Measurements from ENCODE around the gene RAB32.
"Not testable (repeated sequence)": the region's sequence is repeated elsewhere in the genome, so short reads cannot be mapped to it uniquely, and the experiment has no call there.

The RAB32 gene

GRCh38 chr6:146543211-146543939 lies at the start of gene RAB32:
Gene RAB32 (plus strand): TSS chr6:146543833. CDS start chr6:146543872, 39 bp downstream.
- peak; percentile 96 for DNase-seq (ENCODE audit: low read depth)

DNA sequence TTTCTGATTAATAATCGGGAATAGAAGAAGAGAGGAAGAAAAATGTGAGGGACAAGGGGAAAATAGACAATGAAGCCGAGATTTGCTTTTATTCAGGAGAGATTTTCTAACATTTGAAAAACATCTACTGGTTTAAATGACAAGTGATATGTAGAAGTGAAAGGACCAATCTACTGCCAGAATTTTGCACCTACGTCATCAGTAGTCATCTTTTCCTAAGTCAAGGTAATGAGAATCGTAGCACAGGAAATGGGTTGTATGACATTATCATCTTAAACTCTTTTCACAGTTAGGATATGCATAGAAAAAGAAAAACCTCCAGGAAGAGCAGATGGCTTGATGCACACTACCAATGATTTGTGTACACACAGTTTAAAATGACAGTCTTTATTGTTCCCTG lies 45.3 kb upstream of the RAB32 start:
- DNase-seq (ENCODE audit: low read depth), result no peak

GRCh38 chr6:146503096-146503495 lies 40.5 kb upstream of the RAB32 start:
- no peak for DNase-seq (ENCODE audit: low read depth)

DNA sequence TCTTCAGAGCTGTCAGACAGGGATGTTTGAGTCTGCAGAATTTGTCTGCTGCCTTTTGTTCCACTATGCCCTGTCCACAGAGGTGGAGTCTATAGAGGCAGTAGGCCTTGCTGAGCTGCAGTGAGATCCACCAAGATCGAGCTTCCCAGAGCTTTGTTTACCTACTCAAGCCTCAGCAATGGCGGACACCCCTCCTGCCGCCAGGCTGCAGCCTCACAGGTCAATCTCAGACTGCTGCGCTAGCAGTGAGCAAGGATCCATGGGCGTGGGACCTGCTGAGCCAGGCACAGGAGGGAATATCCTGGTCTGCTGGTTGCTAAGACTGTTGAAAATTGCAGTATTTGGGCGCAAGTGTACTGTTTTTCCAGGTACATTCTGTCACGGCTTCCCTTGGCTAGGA lies 28.4 kb upstream of the RAB32 start:
- no peak for DNase-seq (ENCODE audit: low read depth)

DNA sequence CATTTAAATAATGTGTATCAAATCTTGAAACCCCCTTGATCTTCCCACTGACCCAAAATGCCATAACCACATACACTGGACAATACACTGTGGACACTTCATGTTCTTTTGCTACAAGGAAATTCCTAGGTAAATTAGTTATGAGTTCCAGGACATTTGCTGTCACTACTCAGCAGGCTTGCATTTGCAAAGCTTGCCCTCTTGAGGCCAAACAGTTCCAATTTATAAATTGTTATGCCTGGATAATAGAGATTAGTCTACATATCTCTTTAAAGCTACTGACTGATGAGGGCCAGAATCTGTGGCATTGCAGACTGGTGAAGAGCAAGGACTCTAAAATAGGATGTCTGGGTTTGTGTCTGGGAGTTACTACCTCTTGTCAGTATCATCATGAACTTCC lies 17.4 kb upstream of the RAB32 start:
- peak; percentile 22 for DNase-seq (ENCODE audit: low read depth)

DNA sequence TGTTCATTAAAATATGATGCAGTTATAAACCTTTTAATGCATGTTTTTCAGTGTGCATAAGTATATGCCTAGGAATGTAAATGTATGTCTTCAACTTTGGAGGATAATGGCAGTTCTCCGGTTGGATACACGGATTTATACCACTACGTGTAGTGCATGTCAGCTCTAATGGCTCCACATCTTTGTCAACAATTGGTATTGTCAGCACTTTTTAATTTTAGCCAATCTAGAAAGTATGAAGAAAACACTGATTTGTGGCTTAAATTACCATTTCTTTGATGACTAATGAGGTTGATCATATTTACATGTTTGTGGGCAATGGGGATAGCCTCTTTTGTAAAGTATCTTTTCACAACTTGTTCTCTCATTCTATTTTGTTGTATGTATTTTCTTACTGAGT lies 10.9 kb upstream of the RAB32 start:
- no peak for DNase-seq (ENCODE audit: low read depth)

DNA sequence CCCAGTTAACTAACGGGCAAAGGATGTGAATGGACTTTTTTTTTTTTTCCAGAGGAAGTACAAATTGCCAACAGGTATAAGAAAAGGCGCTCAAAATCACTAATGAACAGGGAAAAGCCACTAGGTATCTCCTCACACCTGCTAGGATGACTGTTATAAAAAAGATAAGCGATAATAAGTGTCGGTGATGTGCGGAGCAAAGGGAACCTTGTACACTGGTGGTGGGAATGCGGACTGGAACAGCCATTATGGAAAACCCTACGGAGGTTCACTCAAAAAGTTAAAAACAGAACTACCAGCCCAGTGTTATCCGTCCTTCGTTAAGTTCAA lies 787 bp upstream of the RAB32 start:
- no peak for DNase-seq (ENCODE audit: low read depth)

- peak; percentile 74 for DNase-seq (ENCODE audit: low read depth)
These were observed 445 bp downstream of the RAB32 start for GRCh38 chr6:146543940-146544615.

- DNase-seq (ENCODE audit: low read depth), result no peak
These were observed 1.1 kb downstream of the RAB32 start for GRCh38 chr6:146544616-146545182.

DNA sequence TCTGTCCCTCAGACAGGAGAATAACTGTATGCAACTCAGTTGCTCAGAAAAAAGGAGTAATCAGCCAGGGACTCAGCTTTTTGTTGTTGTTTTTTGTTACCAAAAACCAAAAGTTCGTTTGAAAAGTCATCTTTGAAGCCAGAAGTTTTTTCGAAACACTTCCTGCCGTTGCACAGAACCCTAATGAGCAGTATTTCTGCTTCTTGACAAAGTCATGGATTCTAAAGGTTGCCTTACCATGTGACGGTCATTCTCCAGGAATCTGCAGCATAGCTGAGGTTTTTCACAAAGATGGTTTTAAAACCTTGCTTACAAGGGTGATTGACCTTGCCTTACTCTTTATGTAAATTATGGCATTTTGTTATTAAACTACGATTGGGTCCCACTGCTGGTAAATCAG lies 1.9 kb downstream of the RAB32 start:
- DNase-seq (ENCODE audit: low read depth), result peak; percentile 89

DNA sequence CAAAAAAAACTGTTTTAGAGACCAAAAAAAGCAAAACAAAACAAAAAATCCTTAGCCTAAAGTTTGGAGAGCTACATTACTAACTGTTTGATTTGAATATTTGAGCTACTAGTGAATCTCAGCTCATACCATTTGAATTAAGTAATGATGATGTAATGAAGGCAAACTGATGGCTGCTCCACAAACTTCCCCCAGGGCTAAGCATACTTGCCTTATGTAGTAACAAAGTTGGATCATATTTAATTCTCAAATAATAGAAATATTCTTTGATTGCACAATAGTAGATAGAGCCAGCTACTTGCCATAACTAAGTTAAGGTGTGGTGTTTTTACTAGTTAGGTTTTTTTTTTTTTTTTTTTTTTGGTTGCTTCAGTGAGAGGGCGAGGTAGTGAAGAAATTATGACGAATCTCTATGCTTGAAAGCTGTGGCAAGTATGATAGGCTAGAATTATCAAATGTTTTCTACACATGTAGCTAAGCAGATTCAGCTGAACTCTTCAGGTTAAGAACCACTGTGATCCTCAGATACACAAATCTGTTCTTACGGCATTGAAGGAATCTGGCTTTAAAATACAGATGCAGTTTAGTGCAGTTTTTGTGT lies 2.9 kb downstream of the RAB32 start:
- DNase-seq (ENCODE audit: low read depth), result peak; percentile 93

- DNase-seq (ENCODE audit: low read depth), result no peak
These were observed 4.3 kb downstream of the RAB32 start for GRCh38 chr6:146547889-146548288.

GRCh38 chr6:146548898-146549374 lies 5.3 kb downstream of the RAB32 start:
- DNase-seq (ENCODE audit: low read depth), result no peak

DNA sequence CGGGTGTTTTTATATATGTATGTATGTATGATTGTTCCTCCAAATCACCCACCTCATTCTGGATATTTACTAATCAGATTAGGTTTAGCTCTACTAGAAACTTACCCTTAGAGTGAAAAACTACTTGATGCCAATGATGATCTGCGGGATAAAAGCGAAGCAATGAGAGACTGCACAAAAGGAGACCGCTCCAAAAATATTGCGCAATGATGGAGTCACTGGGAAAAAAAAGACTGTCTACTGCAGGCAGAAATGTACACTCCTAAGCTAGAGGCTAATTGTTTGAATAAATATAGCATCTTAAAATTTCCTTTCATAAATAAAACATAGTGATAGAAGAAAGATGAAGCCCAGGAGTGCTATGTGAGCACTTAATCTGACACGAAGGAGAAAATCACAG lies 7.3 kb downstream of the RAB32 start:
- peak; percentile 50 for DNase-seq (ENCODE audit: low read depth)

GRCh38 chr6:146551545-146551944 lies 7.9 kb downstream of the RAB32 start:
- no peak for DNase-seq (ENCODE audit: low read depth)

- no peak for DNase-seq (ENCODE audit: low read depth)
These were observed 9.9 kb downstream of the RAB32 start for GRCh38 chr6:146553377-146554135.

DNA sequence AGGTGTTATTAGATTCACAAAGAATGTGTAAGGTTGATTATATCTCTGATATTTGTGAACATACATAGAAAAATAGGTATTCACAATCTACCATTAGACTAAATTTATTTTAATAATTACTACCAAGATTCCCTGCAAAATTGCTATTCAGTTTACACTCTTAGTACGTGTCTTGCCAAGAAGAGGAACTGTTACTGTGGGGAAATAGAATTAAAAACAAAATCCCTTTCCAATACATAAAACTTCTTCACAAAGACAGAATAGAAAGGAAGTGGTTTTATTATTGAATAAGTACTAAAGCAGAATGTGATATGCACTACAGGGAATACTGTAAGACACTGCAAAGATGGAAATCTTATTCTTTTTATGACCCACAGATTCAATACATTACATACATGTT lies 17.0 kb downstream of the RAB32 start:
- DNase-seq (ENCODE audit: low read depth), result no peak

DNA sequence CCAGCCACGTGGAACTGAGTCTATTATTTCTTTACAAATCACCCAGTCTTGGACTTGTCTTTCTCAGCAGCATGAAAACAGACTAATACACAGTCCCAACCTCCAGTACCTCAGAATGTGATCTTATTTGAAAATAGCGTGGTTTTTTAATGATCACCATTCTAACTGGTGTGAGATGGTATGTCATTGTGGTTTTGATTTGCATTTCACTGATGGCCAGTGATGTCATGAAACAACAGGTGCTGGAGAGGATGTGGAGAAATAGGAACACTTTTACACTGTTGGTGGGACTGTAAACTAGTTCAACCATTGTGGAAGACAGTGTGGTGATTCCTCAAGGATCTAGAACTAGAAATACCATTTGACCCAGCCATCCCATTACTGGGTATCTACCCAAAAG lies 23.0 kb downstream of the RAB32 start:
- DNase-seq (ENCODE audit: low read depth), result not testable (repeated sequence)

DNA sequence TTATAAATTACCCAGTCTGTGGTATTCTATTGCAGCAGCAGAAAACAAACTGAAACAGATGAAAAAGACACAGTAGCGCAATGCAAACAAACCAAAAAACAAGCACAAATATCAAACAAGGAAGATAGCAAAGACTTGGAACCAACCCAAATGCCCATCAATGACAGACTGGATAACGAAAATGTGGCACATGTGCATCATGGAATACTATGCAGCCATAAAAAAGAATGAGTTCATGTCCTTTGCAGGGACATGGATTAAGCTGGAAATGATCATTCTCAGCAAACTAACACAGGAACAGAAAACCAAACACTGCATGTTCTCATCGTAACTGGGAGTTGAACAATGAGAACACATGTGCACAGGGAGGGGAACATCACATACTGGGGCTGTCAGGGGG lies 25.0 kb downstream of the RAB32 start:
- DNase-seq (ENCODE audit: low read depth), result not testable (repeated sequence)

- DNase-seq (ENCODE audit: low read depth), result no peak
These were observed 30.6 kb downstream of the RAB32 start for GRCh38 chr6:146574211-146574610.

- DNase-seq (ENCODE audit: low read depth), result peak; percentile 9
These were observed 34.4 kb downstream of the RAB32 start for GRCh38 chr6:146578054-146578453.

DNA sequence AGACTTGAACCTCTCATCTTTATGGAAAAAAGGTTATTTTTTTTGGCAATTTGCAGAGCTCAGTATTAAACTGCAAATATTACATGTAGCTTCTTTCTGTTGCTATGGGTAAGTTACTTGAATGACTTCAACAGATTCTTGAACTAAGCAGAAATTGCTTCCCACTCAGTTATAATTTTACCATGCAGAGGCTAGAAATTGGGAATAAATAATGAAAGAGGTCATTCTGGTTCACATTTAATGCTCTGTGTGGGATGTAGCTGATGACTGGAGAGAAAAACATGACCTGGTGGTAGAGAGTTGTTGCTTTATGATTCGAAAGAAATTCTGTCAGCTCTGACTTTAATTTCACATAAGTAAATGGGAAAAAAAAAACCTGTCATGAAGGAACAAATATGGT lies 38.3 kb downstream of the RAB32 start:
- no peak for DNase-seq (ENCODE audit: low read depth)
